ENCODE measurements around the gene DNAI1. TPM values are rescaled to one million over a fixed set of nuclear protein-coding genes. Genes with fewer than 3 reads are reported as not detected.

The DNAI1 gene
- total and polyA plus RNA-seq, 2 of the 13 experiments (the other 11 are each of a cell fraction or from before 2014, with no cell fraction given): not detected

GRCh38 chr9:34458013-34458958, at the start of gene DNAI1, which contains the start of gene FAM219A (continued):
- TF ChIP-seq ATF3 (CRISPR knock-in tag; IDR thresholded peaks at IDR 0.05): 0 out of 2 replicates have a peak, but pooled peaks have one; percentile 10
- no peak for TF ChIP-seq NBN (conservative IDR thresholded peaks at IDR 0.05)
- no peak for TF ChIP-seq BRF2 (CRISPR knock-in tag; IDR thresholded peaks at IDR 0.05)
- no peak for TF ChIP-seq GTF3A (CRISPR knock-in tag; conservative IDR thresholded peaks at IDR 0.05)
- peak; percentile 40; the same call in 1 of the 2 replicates for TF ChIP-seq POLR2AphosphoS5 (IDR thresholded peaks at IDR 0.05; ENCODE audit: low read depth, low read length)
- TF ChIP-seq ZNF251 (CRISPR knock-in tag; IDR thresholded peaks at IDR 0.05): no peak
- no peak for TF ChIP-seq ZNF441 (CRISPR knock-in tag; IDR thresholded peaks at IDR 0.05; ENCODE audit: borderline replicate concordance)
- no peak for TF ChIP-seq CHD2 (IDR thresholded peaks at IDR 0.05; ENCODE audit: low read depth, low read length)
- TF ChIP-seq ZFP36L1 (CRISPR knock-in tag; IDR thresholded peaks at IDR 0.05): no peak
- TF ChIP-seq SAFB2 (CRISPR knock-in tag; IDR thresholded peaks at IDR 0.05; ENCODE audit: borderline replicate concordance, low read depth): no peak
- no peak for TF ChIP-seq MTERF4 (CRISPR knock-in tag; IDR thresholded peaks at IDR 0.05)
- no peak for TF ChIP-seq MED13 (CRISPR knock-in tag; IDR thresholded peaks at IDR 0.05)
- no peak for TF ChIP-seq ZNF256 (CRISPR knock-in tag; conservative IDR thresholded peaks at IDR 0.05)
- TF ChIP-seq SCMH1 (CRISPR knock-in tag; IDR thresholded peaks at IDR 0.05; ENCODE audit: borderline replicate concordance): no peak
- no peak for TF ChIP-seq KMT2A (CRISPR knock-in tag; IDR thresholded peaks at IDR 0.05)
- no peak for TF ChIP-seq ZNF354B (CRISPR knock-in tag; IDR thresholded peaks at IDR 0.05)
- no peak for TF ChIP-seq PBX2 (CRISPR knock-in tag; IDR thresholded peaks at IDR 0.05)
- TF ChIP-seq HOXA3 (CRISPR knock-in tag; IDR thresholded peaks at IDR 0.05): 0 out of 2 replicates have a peak, but pooled peaks have one; percentile 12
- TF ChIP-seq ZBTB7B (CRISPR knock-in tag; IDR thresholded peaks at IDR 0.05): no peak
- TF ChIP-seq ZNF781 (CRISPR knock-in tag; IDR thresholded peaks at IDR 0.05; ENCODE audit: borderline replicate concordance, not compliant biosample characterization): no peak
- TF ChIP-seq ZNF263 (CRISPR knock-in tag; IDR thresholded peaks at IDR 0.05): no peak
- no peak for TF ChIP-seq ZNF772 (CRISPR knock-in tag; IDR thresholded peaks at IDR 0.05)
- TF ChIP-seq ATRX (CRISPR knock-in tag; IDR thresholded peaks at IDR 0.05; ENCODE audit: borderline replicate concordance): no peak
- TF ChIP-seq ADNP (CRISPR knock-in tag; IDR thresholded peaks at IDR 0.05): no peak
- no peak for TF ChIP-seq POGZ (CRISPR knock-in tag; IDR thresholded peaks at IDR 0.05)

Data from HepG2 (cell line).